Stimulated activated memory B cell treated with anti-CD40 and anti-IgM and Interleukin-4, amounts not matched to agents 10 μg/mL and 1 μg/mL and 100 μg/mL, for 72 hours (primary cell): Measurements from ENCODE around the gene ENO1.
"Not testable (repeated sequence)": the region's sequence is repeated elsewhere in the genome, so short reads cannot be mapped to it uniquely, and the experiment has no call there.

ENCODE experiments used
- ATAC-seq: fragments of 150-1000 bp; cut with Tn5 transposase; 2 replicates; pipeline ENCODE4 v1.10.0; 2021
- H3K27ac Mint-ChIP-seq: one replicate; pipeline ENCODE4 v1.8.0; 2022; ENCODE audit warnings: mild to moderate bottlenecking, mixed read lengths
- H3K27me3 Mint-ChIP-seq: one replicate; pipeline ENCODE4 v1.8.0; 2022; ENCODE audit warnings: mixed read lengths
- H3K36me3 Mint-ChIP-seq: one replicate; pipeline ENCODE4 v1.8.0; 2022; ENCODE audit warnings: mixed read lengths
- H3K4me1 Mint-ChIP-seq: one replicate; pipeline ENCODE4 v1.8.0; 2022; ENCODE audit warnings: mixed read lengths
- H3K4me3 Mint-ChIP-seq: one replicate; pipeline ENCODE4 v1.8.0; 2022; ENCODE audit warnings: mild to moderate bottlenecking, moderate library complexity, mixed read lengths
- H3K9me3 Mint-ChIP-seq: one replicate; pipeline ENCODE4 v1.8.0; 2022; ENCODE audit warnings: mixed read lengths

Gene ENO1

DNA sequence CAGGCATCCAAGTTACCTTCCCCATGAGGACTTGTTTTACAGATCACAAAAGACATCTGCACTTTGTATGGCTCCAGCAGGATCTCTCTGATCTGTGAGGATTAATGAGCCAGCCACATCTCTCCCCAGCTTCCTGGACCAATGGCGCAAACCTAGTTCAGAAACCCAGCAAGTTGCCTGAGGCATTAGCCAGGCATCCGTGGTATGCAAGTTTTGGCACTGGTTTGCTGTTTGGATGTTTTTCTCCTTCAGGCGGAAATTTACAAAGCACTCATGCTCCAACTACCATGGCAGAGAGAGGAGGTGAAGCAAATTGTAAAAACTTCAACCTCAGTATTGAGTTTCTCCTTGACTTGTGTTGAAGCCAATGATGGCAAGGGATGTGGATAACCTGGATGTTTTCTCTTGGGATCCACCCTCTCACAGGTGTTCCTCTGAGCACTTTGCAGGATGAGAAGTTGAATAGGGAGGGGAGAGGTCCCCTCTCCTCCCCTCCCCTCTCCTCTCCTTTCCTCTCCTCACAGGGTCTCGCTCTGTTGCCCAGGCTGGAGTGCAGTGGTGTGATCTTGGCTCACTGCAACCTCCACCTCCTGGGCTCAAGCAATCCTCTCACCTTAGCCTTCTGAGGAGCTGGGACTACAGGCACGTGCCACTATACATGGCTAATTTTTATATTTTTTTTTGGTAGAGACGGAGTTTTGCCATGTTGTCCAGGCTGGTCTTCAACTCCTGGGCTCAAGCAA, 25.6 kb upstream of the ENO1 start:
- Mint-ChIP-seq H3K9me3 (no peaks in the 10 kb centered on the region), H3K4me3 (no peak overlapping the region), H3K4me1 (peaks cover 9% of the 10 kb centered on the region), H3K27me3 (peaks cover 8% of the 10 kb centered on the region), H3K36me3 (no peaks in the 10 kb centered on the region), H3K27ac (no peak overlapping the region)
- no peak for ATAC-seq

DNA sequence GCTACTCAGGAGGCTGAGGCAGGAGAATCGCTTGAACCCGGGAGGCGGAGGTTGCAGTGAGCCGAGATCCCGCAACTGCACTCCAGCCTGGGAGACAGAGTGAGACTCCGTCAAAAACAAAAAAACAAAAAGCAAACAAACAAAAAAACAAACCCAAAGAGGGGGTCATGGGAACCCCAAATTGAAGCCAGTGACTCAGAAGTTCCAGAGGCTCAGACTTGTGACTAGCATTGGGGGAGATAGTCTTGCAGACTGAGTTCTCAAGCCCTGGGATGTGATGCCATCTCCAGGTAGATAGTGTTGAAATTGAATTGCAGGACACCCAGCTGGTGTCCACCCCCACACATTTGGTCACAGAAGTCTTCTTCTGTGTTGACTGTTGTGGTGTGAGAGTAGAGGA, 24.9 kb upstream of the ENO1 start:
- Mint-ChIP-seq H3K27ac (no peak overlapping the region), H3K4me1 (peaks cover 9% of the 10 kb centered on the region), H3K9me3 (no peaks in the 10 kb centered on the region), H3K36me3 (no peaks in the 10 kb centered on the region), H3K4me3 (no peak overlapping the region), H3K27me3 (peaks cover 8% of the 10 kb centered on the region)
- no peak for ATAC-seq

DNA sequence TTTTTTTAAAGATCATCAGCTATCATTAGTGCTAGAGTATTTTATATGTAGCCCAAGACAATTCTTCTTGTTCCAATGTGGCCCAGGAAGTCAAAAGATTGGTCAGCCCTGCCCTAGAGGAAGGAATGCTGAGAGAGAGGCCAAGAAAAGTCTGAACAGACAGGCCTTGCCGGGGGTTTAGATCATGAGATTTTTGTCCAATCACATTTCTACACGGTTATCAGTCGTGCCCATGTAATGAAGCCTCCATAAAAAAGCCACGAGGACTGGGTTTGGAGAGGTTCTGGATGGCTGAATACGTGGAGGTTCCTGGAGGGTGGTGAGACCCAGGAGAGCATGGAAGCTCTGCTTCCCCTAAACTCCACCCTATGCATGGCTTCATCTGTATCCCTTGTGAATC, 24.3 kb upstream of the ENO1 start:
- H3K36me3 Mint-ChIP-seq, result no peaks in the 10 kb centered on the region
- peaks cover 9% of the 10 kb centered on the region for H3K4me1 Mint-ChIP-seq
- H3K9me3 Mint-ChIP-seq, result no peaks in the 10 kb centered on the region
- no peak for ATAC-seq
- H3K27ac Mint-ChIP-seq, result no peak overlapping the region
- H3K4me3 Mint-ChIP-seq, result no peak overlapping the region
- peaks cover 8% of the 10 kb centered on the region for H3K27me3 Mint-ChIP-seq

DNA sequence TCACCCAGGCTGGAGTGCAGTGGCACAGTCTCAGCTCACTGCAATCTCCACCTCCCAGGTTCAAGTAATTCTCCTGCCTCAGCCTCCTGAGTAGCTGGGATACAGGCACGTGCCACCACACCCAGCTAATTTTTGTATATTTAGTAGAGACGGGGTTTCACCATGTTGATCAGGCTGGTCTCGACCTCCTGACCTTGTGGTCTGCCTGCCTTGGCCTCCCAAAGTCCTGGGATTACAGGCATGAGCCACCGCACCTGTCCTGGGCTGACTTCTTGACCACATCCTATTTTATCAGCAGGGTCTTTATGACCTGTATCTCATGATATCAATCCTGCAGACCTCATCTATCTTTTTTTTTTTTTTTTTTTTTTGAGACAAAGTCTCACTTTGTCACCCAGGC, 22.2 kb upstream of the ENO1 start:
- H3K9me3 Mint-ChIP-seq, ATAC-seq, H3K36me3 Mint-ChIP-seq, H3K27ac Mint-ChIP-seq, H3K27me3 Mint-ChIP-seq, H3K4me1 Mint-ChIP-seq, H3K4me3 Mint-ChIP-seq: not testable (repeated sequence)

DNA sequence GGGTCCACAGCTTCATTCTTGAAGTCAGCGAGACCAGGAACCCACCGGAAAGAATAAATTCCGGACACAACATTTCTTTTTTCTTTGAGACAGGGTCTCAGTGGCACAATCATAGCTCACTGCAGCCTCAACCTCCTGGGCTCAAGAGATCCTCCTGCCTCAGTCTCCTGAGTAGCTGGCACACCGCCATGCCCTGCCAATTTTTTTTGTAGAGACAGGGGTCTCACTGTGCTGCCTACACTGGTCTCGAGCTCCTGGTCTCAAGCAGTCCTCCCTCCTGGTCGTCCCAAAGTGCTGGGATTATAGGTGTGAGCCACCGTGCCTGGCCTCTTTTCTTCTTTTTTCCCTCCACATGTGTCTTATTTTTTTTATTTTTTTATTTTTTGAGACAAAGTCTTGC, 20.6 kb upstream of the ENO1 start:
- Mint-ChIP-seq H3K4me1 (peaks cover 9% of the 10 kb centered on the region), H3K27ac (peak overlapping the region; percentile 77), H3K27me3 (no peaks in the 10 kb centered on the region), H3K4me3 (no peak overlapping the region), H3K36me3 (no peaks in the 10 kb centered on the region), H3K9me3 (no peaks in the 10 kb centered on the region)
- ATAC-seq, result no peak

DNA sequence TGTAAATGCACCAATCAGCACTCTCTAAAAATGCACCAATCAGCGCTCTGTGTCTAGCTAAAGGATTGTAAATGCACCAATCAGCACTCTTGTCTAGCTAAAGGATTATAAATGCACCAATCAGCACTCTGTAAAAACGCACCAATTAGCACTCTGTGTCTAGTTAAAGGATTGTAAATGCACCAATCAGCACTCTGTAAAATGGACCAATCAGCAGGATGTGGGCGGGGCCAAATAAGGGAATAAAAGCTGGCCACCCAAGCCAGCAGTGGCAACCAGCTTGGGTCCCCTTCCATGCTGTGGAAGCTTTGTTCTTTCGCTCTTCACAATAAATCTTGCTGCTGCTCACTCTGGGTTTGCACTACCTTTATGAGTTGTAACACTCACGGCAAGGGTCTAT, 19.9 kb upstream of the ENO1 start:
- ATAC-seq, H3K4me3 Mint-ChIP-seq, H3K4me1 Mint-ChIP-seq, H3K27me3 Mint-ChIP-seq, H3K36me3 Mint-ChIP-seq, H3K9me3 Mint-ChIP-seq, H3K27ac Mint-ChIP-seq: not testable (repeated sequence)

DNA sequence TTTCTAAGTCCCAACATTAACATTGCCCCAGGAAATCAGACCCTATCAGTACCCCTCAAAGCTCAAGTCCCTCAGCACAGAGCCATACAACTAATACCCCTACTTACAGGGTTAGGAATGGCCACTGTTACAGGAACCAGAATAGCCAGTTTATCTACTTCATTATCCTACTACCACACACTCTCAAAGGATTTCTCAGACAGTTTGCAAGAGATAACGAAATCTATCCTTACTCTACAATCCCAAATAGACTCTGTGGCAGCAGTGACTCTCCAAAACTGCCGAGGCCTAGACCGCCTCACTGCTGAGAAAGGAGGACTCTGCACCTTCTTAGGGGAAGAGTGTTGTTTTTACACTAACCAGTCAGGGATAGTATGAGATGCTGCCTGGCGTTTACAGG, 19.0 kb upstream of the ENO1 start:
- H3K9me3 Mint-ChIP-seq, H3K27me3 Mint-ChIP-seq, ATAC-seq, H3K27ac Mint-ChIP-seq, H3K4me3 Mint-ChIP-seq, H3K4me1 Mint-ChIP-seq, H3K36me3 Mint-ChIP-seq: not testable (repeated sequence)

DNA sequence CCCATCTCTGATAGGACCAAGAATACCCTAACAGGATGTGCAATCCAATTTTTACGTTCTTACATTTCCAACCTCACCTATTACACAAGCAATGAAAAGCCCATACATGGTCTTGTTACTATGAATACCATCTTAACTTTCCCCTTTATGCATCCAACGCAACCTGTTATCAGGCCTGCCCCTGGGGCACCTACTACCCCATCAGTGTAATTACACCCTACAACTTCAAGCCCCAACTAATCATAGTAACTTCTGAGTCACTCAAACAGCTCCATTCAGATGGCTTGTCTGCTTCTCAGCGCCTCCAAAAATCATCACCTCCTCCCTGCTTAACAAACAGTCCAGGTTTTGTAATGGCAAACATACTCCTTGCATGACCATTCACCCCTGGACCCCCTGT, 18.3 kb upstream of the ENO1 start:
- H3K36me3 Mint-ChIP-seq, H3K4me1 Mint-ChIP-seq, H3K27ac Mint-ChIP-seq, ATAC-seq, H3K9me3 Mint-ChIP-seq, H3K4me3 Mint-ChIP-seq, H3K27me3 Mint-ChIP-seq: not testable (repeated sequence)

DNA sequence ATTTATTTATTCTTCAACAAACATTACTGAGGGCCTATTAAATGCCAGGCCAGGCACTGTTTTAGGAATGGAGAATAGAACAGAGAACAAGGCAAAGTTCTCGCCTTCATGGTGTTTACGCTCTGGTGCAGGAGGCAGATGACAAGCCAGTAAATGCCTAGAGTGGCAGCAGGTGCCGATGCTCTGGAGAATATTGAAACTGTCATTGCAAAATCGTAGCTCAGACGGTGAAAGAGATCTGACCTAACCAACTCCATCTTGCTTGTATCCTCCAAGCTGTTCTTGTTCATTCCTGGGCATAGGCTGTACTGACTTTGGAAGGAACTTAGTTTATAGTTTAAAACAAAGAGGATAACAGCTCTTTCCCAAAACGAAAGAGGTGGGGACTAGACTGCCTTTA, 13.5 kb upstream of the ENO1 start:
- Mint-ChIP-seq H3K27ac (no peak overlapping the region), H3K4me1 (no peaks in the 10 kb centered on the region), H3K36me3 (no peaks in the 10 kb centered on the region), H3K9me3 (no peaks in the 10 kb centered on the region), H3K4me3 (no peak overlapping the region), H3K27me3 (no peaks in the 10 kb centered on the region)
- no peak for ATAC-seq

DNA sequence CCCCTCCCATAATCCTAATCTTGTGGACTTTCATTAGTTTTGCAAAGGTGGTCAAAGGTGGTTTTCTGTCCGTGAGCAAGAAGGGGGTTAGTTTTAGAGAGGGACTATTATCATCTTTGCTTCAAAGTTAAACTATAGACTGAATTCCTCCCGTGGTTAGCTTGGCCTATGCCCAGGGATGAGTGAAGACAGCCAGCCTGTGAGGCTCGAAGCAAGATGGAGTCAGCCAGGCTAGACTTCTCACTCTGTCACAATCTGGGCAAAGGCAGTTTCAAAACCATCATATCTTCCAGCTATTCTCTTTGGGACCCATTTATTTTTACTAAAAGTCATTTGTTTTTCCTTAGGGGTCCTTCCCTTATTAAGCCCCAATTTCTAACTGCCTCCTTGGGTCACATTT, 12.9 kb upstream of the ENO1 start:
- ATAC-seq, result no peak
- no peak overlapping the region for H3K27ac Mint-ChIP-seq
- no peaks in the 10 kb centered on the region for H3K9me3 Mint-ChIP-seq
- H3K4me3 Mint-ChIP-seq, result no peak overlapping the region
- H3K27me3 Mint-ChIP-seq, result no peaks in the 10 kb centered on the region
- H3K4me1 Mint-ChIP-seq, result no peaks in the 10 kb centered on the region
- no peaks in the 10 kb centered on the region for H3K36me3 Mint-ChIP-seq

DNA sequence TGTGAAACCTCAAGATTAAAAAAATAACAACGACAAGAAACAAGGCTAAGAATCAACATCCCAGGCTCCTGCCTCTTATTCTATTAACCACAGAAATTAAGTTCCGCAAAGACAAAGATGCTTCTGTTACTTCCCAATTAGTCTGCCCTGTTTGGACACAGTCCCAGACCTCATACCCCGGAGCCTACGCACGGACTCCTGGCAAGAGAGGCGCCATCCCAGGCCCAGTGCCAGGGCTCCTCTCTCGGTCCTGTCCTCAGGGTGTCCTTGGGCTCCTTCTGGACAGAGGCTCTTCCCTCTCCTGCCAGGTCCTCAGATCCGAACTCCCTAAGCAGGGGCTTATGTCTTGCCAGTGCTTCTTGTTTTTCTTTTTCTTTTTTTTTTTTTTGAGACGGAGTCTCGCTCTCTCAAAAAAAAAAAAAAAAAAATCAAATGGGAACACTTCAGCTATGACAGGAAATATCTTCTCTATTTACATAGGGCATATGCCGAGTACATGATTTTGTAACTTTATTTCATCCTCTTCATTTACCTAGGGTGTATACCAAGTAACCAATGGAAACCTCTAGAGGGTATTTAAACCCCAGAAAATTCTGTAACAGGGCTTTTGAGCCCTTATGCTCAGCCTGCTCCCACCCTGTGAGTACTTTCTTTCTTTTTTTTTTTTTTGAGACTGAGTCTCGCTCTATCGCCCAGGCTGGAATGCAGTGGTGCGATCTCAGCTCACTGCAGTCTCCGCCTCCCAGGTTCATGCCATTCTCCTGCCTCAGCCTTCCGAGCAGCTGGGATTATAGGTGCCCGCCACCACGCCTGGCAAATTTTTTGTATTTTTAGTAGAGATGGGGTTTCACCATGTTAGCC, 11.7 kb upstream of the ENO1 start:
- Mint-ChIP-seq H3K4me1 (no peaks in the 10 kb centered on the region), H3K4me3 (no peak overlapping the region), H3K27me3 (no peaks in the 10 kb centered on the region), H3K9me3 (no peaks in the 10 kb centered on the region), H3K36me3 (no peaks in the 10 kb centered on the region), H3K27ac (no peak overlapping the region)
- ATAC-seq, result no peak

DNA sequence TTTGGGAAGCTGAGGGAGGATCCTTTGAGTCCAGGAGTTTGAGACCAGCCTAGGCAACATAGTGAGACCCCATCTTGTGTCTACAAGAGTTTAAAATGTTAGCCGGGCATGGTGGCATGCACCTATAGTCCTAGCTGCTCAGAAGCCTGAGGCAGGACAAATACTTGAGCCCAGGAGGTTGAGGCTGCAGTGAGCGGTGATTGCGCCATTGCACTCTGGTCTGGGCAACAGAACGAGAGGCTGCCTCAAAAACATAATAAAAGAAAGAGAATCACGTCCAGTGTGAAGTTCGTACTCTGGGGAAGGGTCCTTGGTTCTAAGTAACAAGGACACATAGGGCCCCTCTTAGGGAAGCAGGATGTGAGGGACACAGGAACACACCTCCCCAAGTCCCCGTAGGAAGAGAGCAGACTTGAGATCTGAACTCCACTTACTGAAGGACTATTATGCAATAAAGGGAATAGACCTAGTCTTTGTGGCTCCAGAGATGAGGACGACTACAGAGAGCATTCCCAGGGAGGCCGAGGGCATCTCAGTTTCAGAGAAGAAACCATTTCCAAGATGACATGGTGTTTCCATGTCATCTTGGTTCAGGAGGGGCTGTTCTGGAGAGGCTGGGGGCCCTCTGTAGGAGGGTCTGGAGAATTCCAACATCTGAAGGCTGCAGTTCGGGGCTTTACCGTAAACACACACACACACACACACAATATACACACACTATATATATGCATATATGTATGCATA, 10.8 kb upstream of the ENO1 start:
- no peaks in the 10 kb centered on the region for H3K4me1 Mint-ChIP-seq
- no peak for ATAC-seq

DNA sequence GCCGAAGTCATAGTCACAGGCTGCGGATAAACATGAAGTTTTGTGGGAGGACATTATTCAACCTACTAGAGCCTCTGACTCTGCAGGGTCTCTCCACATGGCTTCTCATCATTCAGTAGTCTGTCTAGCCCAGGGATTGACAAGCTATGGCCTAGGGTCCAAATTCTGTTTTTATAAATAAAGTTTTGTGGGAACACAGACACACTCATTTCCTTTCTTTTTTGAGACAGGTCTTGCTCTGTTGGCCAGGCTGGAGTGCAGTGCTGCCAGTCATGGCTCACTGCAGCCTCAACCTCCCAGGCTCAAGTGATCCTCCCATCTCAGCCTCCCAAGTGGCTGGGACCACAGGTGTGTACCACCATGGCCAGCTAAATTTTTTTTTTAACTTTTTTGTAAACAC, 8.1 kb upstream of the ENO1 start:
- H3K9me3 Mint-ChIP-seq, result no peaks in the 10 kb centered on the region
- H3K27ac Mint-ChIP-seq, result no peak overlapping the region
- H3K4me1 Mint-ChIP-seq, result no peaks in the 10 kb centered on the region
- ATAC-seq, result no peak
- H3K27me3 Mint-ChIP-seq, result no peaks in the 10 kb centered on the region
- H3K36me3 Mint-ChIP-seq, result no peaks in the 10 kb centered on the region
- H3K4me3 Mint-ChIP-seq, result no peak overlapping the region

More for the DNA sequence above, 10.8 kb upstream of the ENO1 start:
- Mint-ChIP-seq H3K36me3 (no peaks in the 10 kb centered on the region), H3K27me3 (no peaks in the 10 kb centered on the region), H3K4me3 (no peak overlapping the region), H3K27ac (no peak overlapping the region), H3K9me3 (no peaks in the 10 kb centered on the region)

DNA sequence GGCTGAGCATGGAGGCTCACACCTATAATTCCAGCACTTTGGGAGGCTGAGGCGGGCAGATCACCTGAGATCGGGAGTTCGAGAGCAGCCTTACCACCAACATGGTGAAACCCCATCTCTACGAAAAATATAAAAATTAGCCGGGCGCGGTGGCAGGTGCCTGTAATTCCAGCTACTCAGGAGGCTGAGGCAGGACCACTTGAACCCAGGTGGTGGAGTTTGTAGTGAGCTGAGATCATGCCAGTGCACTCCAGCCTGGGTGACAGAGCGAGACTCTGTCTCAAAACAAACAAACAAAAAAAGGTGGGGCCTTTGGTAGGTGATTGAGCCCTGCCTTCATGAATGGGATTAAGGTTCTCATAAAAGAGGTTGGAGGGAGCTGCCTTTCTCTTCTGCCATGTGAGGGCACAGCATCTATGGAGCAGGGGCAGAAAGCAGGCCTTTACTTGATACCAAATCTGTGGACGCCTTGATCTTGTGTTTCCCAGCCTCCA, 7.6 kb upstream of the ENO1 start:
- not testable (repeated sequence) for H3K4me1 Mint-ChIP-seq, H3K27ac Mint-ChIP-seq, H3K36me3 Mint-ChIP-seq, H3K27me3 Mint-ChIP-seq, H3K9me3 Mint-ChIP-seq, H3K4me3 Mint-ChIP-seq, ATAC-seq

DNA sequence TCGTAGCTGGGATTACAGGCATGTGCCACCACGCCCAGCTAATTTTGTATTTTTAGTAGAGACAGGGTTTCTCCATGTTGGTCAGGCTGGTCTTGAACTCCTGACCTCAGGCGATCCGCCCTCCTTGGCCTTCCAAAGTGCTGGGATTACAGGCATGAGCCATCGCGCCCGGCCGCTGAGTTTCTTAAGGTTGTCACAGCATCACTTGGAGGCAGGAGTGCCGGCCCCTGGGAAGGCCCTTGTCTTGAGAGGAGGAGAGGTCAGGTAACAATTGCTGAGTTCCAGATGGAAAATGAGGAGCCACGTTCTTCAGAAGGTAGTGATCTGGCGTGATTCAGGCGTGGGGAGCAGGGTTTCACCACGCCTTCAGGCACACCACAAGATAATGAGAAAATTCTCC, 5.6 kb upstream of the ENO1 start:
- H3K9me3 Mint-ChIP-seq, H3K4me3 Mint-ChIP-seq, H3K36me3 Mint-ChIP-seq, H3K27ac Mint-ChIP-seq, ATAC-seq, H3K27me3 Mint-ChIP-seq: not testable (repeated sequence)
- peaks cover 15% of the 10 kb centered on the region for H3K4me1 Mint-ChIP-seq
